ENCODE data around the gene FOXK1. TPM values are rescaled to one million over a fixed set of nuclear protein-coding genes. Genes with fewer than 3 reads are reported as not detected.

The FOXK1 gene
- total RNA-seq, 2 donors from 2014 or later = 19.4 to 24.8 TPM

GRCh38 chr7:4789194-4790077, 107.3 kb downstream of the FOXK1 start:
- TF ChIP-seq, protein P1, sequence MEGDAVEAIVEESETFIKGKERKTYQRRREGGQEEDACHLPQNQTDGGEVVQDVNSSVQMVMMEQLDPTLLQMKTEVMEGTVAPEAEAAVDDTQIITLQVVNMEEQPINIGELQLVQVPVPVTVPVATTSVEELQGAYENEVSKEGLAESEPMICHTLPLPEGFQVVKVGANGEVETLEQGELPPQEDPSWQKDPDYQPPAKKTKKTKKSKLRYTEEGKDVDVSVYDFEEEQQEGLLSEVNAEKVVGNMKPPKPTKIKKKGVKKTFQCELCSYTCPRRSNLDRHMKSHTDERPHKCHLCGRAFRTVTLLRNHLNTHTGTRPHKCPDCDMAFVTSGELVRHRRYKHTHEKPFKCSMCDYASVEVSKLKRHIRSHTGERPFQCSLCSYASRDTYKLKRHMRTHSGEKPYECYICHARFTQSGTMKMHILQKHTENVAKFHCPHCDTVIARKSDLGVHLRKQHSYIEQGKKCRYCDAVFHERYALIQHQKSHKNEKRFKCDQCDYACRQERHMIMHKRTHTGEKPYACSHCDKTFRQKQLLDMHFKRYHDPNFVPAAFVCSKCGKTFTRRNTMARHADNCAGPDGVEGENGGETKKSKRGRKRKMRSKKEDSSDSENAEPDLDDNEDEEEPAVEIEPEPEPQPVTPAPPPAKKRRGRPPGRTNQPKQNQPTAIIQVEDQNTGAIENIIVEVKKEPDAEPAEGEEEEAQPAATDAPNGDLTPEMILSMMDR (IDR thresholded peaks at IDR 0.05) = no peak
- H3K4me3 ChIP-seq = no peak overlapping the region
- H3K36me3 ChIP-seq = peaks cover 54% of the 10 kb centered on the region
- DNase-seq (ENCODE audit: low spot score) = no peak
- H3K4me1 ChIP-seq = peaks cover 0 to 30% of the 10 kb centered on the region in 2 donors
- H3K27me3 ChIP-seq = no peaks in the 10 kb centered on the region
- no peaks in the 10 kb centered on the region for H3K9me3 ChIP-seq
- no peak overlapping the region for H3K27ac ChIP-seq

DNA sequence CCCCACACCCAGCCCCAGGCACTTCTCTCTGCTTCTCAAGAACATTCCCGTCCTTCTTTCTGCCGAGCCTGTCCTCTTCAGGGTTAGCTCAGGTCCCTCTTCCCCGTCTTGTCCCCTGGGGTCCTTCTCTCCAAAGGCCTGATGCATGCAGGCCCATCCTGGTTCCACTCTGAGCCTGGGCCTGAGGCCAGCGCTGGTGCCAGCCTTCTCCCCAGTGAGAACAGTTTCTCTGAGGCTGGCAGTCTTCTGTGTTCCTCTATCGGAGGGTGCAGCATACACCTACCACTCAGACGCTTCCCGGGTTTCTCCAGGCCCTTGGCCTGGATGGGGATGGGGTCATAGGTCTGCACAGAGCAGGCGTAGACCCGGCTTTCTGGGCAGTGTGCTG, 108.0 kb downstream of the FOXK1 start:
- Histone ChIP-seq H3K36me3 (peaks cover 49% of the 10 kb centered on the region), H3K4me1 (peaks cover 0 to 27% of the 10 kb centered on the region in 2 donors), H3K9me3 (no peaks in the 10 kb centered on the region), H3K4me3 (no peak overlapping the region), H3K27ac (no peak overlapping the region), H3K27me3 (no peaks in the 10 kb centered on the region)
- DNase-seq (ENCODE audit: low spot score) = no peak
- TF ChIP-seq, protein P1 (IDR thresholded peaks at IDR 0.05) = no peak

DNA sequence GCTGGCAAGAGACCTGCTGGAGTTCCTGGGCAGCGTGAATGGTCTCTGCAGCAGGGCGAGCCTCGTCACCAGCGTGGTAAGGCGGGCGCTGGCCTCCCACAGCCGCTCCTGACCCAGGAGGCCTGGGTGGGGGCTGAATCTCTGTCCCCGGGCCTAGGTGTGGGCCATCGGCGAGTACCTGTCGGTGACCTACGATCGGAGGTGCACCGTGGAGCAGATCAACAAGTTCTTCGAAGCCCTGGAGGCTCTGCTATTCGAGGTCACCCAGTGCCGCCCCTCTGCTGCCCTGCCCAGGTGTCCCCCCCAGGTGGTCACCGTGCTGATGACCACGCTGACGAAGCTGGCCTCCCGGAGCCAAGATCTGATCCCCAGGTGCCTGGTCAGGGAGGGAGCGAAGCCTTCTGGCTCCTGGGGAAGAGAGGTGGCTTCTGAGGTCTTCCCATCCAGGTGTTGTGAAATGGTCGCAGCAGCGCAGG, 108.5 kb downstream of the FOXK1 start:
- Histone ChIP-seq H3K9me3 (no peaks in the 10 kb centered on the region), H3K4me3 (no peak overlapping the region), H3K4me1 (peaks cover 0 to 24% of the 10 kb centered on the region in 2 donors), H3K36me3 (peaks cover 49% of the 10 kb centered on the region), H3K27me3 (no peaks in the 10 kb centered on the region), H3K27ac (no peak overlapping the region)
- no peak for DNase-seq (ENCODE audit: low spot score)
- TF ChIP-seq, protein P1 (IDR thresholded peaks at IDR 0.05) = no peak

GRCh38 chr7:4791101-4791737, 109.1 kb downstream of the FOXK1 start:
- TF ChIP-seq, protein P1 (IDR thresholded peaks at IDR 0.05) = no peak
- H3K27ac ChIP-seq = no peak overlapping the region
- peaks cover 0 to 24% of the 10 kb centered on the region in 2 donors for H3K4me1 ChIP-seq
- no peak for DNase-seq (ENCODE audit: low spot score)
- no peak overlapping the region for H3K4me3 ChIP-seq
- H3K27me3 ChIP-seq = no peaks in the 10 kb centered on the region
- no peaks in the 10 kb centered on the region for H3K9me3 ChIP-seq
- peaks cover 45% of the 10 kb centered on the region for H3K36me3 ChIP-seq

- TF ChIP-seq, protein P1 (IDR thresholded peaks at IDR 0.05) = peak; percentile 22 to 89
- DNase-seq (ENCODE audit: low spot score) = no peak
- no peaks in the 10 kb centered on the region for H3K27me3 ChIP-seq
- peak overlapping the region in 1 of 2 donors; percentile 46 for H3K27ac ChIP-seq
- H3K36me3 ChIP-seq = peaks cover 38% of the 10 kb centered on the region
- no peaks in the 10 kb centered on the region for H3K9me3 ChIP-seq
- H3K4me1 ChIP-seq = peaks cover 0 to 24% of the 10 kb centered on the region in 2 donors
- H3K4me3 ChIP-seq = peak overlapping the region in 1 of 2 donors; percentile 52
Measured at GRCh38 chr7:4791738-4792536, 109.8 kb downstream of the FOXK1 start.

Data from right atrium auricular region (tissue), 2 donors.